Neural progenitor cell (in vitro differentiated cells): ENCODE data around the gene FER.

Experiments used
- EZH2 ChIP-seq: fragments of 200-600 bp; sonication (generic); IDR thresholded peaks from 2 replicates; pipeline ENCODE4 v1.6.1; 2017; ENCODE audit warnings: antibody characterized with exemption, mild to moderate bottlenecking, moderate library complexity
- TF ChIP-seq, protein P1 (sequence below): fragments of 200-600 bp; sonication (generic); IDR thresholded peaks from 2 replicates; pipeline ENCODE4 v1.5.1; 2017; ENCODE audit warnings: antibody characterized with exemption, mild to moderate bottlenecking

DNA sequence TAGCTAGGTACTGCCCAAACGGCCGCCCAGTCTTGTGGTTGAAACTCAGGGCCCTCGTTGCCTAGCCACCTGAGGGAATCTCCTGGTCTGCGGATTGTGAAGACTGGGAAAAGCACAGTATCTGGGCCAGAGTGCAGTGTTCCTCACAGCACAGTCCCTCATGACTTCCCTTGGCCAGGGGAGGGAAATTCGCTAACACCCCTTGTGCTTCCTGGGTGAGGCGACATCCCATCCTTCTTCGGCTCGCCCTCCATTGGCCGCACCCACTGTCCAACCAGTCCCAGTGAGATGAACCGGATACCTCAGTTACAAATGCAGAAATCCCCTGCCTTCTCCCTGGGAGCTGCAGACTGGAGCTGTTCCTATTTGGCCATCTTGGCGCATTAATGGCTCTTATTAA is 250.5 kb downstream of the FER start:
- TF ChIP-seq, protein P1, sequence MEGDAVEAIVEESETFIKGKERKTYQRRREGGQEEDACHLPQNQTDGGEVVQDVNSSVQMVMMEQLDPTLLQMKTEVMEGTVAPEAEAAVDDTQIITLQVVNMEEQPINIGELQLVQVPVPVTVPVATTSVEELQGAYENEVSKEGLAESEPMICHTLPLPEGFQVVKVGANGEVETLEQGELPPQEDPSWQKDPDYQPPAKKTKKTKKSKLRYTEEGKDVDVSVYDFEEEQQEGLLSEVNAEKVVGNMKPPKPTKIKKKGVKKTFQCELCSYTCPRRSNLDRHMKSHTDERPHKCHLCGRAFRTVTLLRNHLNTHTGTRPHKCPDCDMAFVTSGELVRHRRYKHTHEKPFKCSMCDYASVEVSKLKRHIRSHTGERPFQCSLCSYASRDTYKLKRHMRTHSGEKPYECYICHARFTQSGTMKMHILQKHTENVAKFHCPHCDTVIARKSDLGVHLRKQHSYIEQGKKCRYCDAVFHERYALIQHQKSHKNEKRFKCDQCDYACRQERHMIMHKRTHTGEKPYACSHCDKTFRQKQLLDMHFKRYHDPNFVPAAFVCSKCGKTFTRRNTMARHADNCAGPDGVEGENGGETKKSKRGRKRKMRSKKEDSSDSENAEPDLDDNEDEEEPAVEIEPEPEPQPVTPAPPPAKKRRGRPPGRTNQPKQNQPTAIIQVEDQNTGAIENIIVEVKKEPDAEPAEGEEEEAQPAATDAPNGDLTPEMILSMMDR: no peak
- TF ChIP-seq EZH2: no peak
